Motor neuron (in vitro differentiated cells): ENCODE results near the gene FLYWCH1. TPM values are rescaled to one million over a fixed set of nuclear protein-coding genes. Genes with fewer than 3 reads are reported as not detected.
A peak's percentile ranks its signal among the peaks of the same experiment; 100 is the strongest.

ENCODE experiments used
- ATAC-seq, 8 experiments: fragments of 200-7000 bp; cut with Tn5 transposase; replicated peaks in 6 of 8; 2 replicates each; pipeline ENCODE4 v1.8.0; 2021; ENCODE audit warnings: mild to moderate bottlenecking in 8 of 8, moderate library complexity in 8 of 8
- H3K27ac ChIP-seq, 2 donors: fragments of 250-450 bp; sonication (Bioruptor Pico); 2 replicates each; pipeline ENCODE4 v1.9.0; 2021; ENCODE audit warnings: antibody characterized with exemption in 2 of 2, mild to moderate bottlenecking in 2 of 2, moderate library complexity in 1 of 2
- H3K4me1 ChIP-seq, 2 donors: fragments of 250-450 bp; sonication (Bioruptor Pico); replicated peaks in 1 of 2; 2 replicates each; pipeline ENCODE4 v1.6.1; 2021; ENCODE audit warnings: antibody characterized with exemption in 2 of 2, mild to moderate bottlenecking in 2 of 2, moderate library complexity in 1 of 2
- H3K4me3 ChIP-seq, 5 donors: fragments of 250-450 bp; sonication (Bioruptor Pico); 2 replicates each; pipeline ENCODE4 v1.9.0; 2021; ENCODE audit warnings: antibody characterized with exemption in 5 of 5, mild to moderate bottlenecking in 5 of 5, moderate library complexity in 4 of 5
- WGBS, 10 experiments: fragments of 450-650 bp; shearing (Covaris generic); methylation state at CpG; one replicate each; pipeline ENCODE4 v1.0.0; 2022; 5-methylcytosine and 5-hydroxymethylcytosine counted together
- in situ Hi-C, 9 experiments: fragments of 400-800 bp; cut with MboI; loops; one replicate each; pipeline ENCODE4 v1.15.0; 2021; ENCODE audit warnings: low sequenced_read_pairs in 9 of 9, low pct_unique_long_range_greater_than_20kb in 2 of 9; ENCODE audit not compliant: unreplicated experiment in 9 of 9
- total RNA-seq, 8 experiments: library from RNA; unstranded; fragments of 300-600 nt; gene quantifications; 2 replicates each; pipeline versions ENCODE4 v1.2.3 to v1.2.4, GENCODE V29; 2022

The FLYWCH1 gene
- total RNA-seq: 10 to 100 TPM; 15.0 to 55.9 (median 23.0) TPM

GRCh38 chr16:2911638-2912329 is at the start of gene FLYWCH1:
Gene FLYWCH1 (plus strand): TSS chr16:2911931. CDS start chr16:2929686, 17,755 bp downstream.
- in situ Hi-C loops: no loop called here
- peak; percentile 65 to 94 (median 90) for ATAC-seq
- Histone ChIP-seq H3K27ac (peak within 1 kb of the TSS; percentile 50 to 51), H3K4me3 (peak within 1 kb of the TSS; percentile 47 to 98 (median 73)), H3K4me1 (peaks cover 5 to 7% of the 10 kb centered on the region in 2 donors)
- 0% methylated on average over 3 to 7 of the region's 85 CpGs; no CpG with 5 or more reads in 8 of the 10 experiments for WGBS, 10 experiments

- ATAC-seq: no peak
- no peak overlapping the region for H3K4me3 ChIP-seq
- H3K27ac ChIP-seq: no peak overlapping the region
- WGBS, 10 experiments: 0 to 67% (median 30%) methylated on average over 1 to 4 of the region's 4 CpGs; no CpG with 5 or more reads in 1 of the 10 experiments
- H3K4me1 ChIP-seq: peaks cover 0 to 4% of the 10 kb centered on the region in 2 donors
- in situ Hi-C loops: no loop called here
These were observed 46.1 kb upstream of the FLYWCH1 start for GRCh38 chr16:2865651-2866050.

GRCh38 chr16:2866431-2866830 is 45.3 kb upstream of the FLYWCH1 start:
- Histone ChIP-seq H3K4me3 (no peak overlapping the region), H3K27ac (no peak overlapping the region), H3K4me1 (peaks cover 0 to 4% of the 10 kb centered on the region in 2 donors)
- WGBS, 10 experiments: 43 to 100% (median 100%) methylated on average over 1 of the region's 4 CpGs; no CpG with 5 or more reads in 2 of the 10 experiments
- ATAC-seq: no peak
- in situ Hi-C loops: no loop called here

- peak overlapping the region; percentile 59 to 87 (median 69) for H3K4me3 ChIP-seq
- H3K27ac ChIP-seq: peak overlapping the region; percentile 88 to 97
- no peak for ATAC-seq
- in situ Hi-C loops: no loop called here
- peaks cover 0 to 4% of the 10 kb centered on the region in 2 donors for H3K4me1 ChIP-seq
- WGBS, 10 experiments: 0 to 89% (median 77%) methylated on average over 1 to 7 of the region's 8 CpGs; no CpG with 5 or more reads in 2 of the 10 experiments
These were observed 44.1 kb upstream of the FLYWCH1 start for GRCh38 chr16:2867661-2867986.

- Histone ChIP-seq H3K4me3 (peak overlapping the region; percentile 59 to 87 (median 69)), H3K27ac (peak overlapping the region; percentile 88 to 97), H3K4me1 (peaks cover 0 to 4% of the 10 kb centered on the region in 2 donors)
- ATAC-seq: peak; percentile 95 to 98 (median 96)
- WGBS, 10 experiments: 0 to 10% (median 4%) methylated on average over 4 to 21 of the region's 45 CpGs; no CpG with 5 or more reads in 3 of the 10 experiments
- in situ Hi-C loops: no loop called here
These were observed 43.5 kb upstream of the FLYWCH1 start for GRCh38 chr16:2867987-2868789.

GRCh38 chr16:2871926-2872325 is 39.8 kb upstream of the FLYWCH1 start:
- in situ Hi-C loops: no loop called here
- no peak overlapping the region for H3K4me3 ChIP-seq
- H3K27ac ChIP-seq: no peak overlapping the region
- peaks cover 0 to 4% of the 10 kb centered on the region in 2 donors for H3K4me1 ChIP-seq
- 20 to 100% (median 76%) methylated on average over 1 to 6 of the region's 6 CpGs; no CpG with 5 or more reads in 3 of the 10 experiments for WGBS, 10 experiments
- ATAC-seq: no peak

- ATAC-seq: peak in 7 of 8 experiments; percentile 5 to 36 (median 15)
- 32 to 90% (median 58%) methylated on average over 2 to 14 of the region's 21 CpGs for WGBS, 10 experiments
- H3K27ac ChIP-seq: no peak overlapping the region
- no peaks in the 10 kb centered on the region for H3K4me1 ChIP-seq
- in situ Hi-C loops: no loop called here
- no peak overlapping the region for H3K4me3 ChIP-seq
These were observed 37.5 kb upstream of the FLYWCH1 start for GRCh38 chr16:2874032-2874911.

- no peaks in the 10 kb centered on the region for H3K4me1 ChIP-seq
- in situ Hi-C loops: no loop called here
- no peak overlapping the region for H3K4me3 ChIP-seq
- ATAC-seq: peak; percentile 96 to 99 (median 97)
- WGBS, 10 experiments: 0 to 23% (median 6%) methylated on average over 3 to 19 of the region's 25 CpGs; no CpG with 5 or more reads in 2 of the 10 experiments
- H3K27ac ChIP-seq: no peak overlapping the region
These were observed 36.8 kb upstream of the FLYWCH1 start for GRCh38 chr16:2874912-2875362.

GRCh38 chr16:2879854-2880508 is 31.8 kb upstream of the FLYWCH1 start:
- 31 to 100% (median 76%) methylated on average over 1 to 5 of the region's 6 CpGs; no CpG with 5 or more reads in 3 of the 10 experiments for WGBS, 10 experiments
- no peak for ATAC-seq
- in situ Hi-C loops: no loop called here
- no peak overlapping the region for H3K4me3 ChIP-seq
- H3K4me1 ChIP-seq: peaks cover 2 to 4% of the 10 kb centered on the region in 2 donors
- H3K27ac ChIP-seq: no peak overlapping the region

- ATAC-seq: peak; percentile 9 to 23 (median 12)
- peaks cover 2 to 4% of the 10 kb centered on the region in 2 donors for H3K4me1 ChIP-seq
- H3K4me3 ChIP-seq: peak overlapping the region; percentile 57 to 96 (median 87)
- 0 to 50% (median 22%) methylated on average over 1 to 16 of the region's 52 CpGs; no CpG with 5 or more reads in 2 of the 10 experiments for WGBS, 10 experiments
- peak overlapping the region; percentile 81 to 91 for H3K27ac ChIP-seq
- in situ Hi-C loops: no loop called here
These were observed 29.7 kb upstream of the FLYWCH1 start for GRCh38 chr16:2881783-2882649.

GRCh38 chr16:2882650-2883457 is 28.9 kb upstream of the FLYWCH1 start, which contains the start of gene FLYWCH2:
Gene FLYWCH2 (plus strand): TSS chr16:2883215. CDS start chr16:2896450, 13,235 bp downstream.
- Histone ChIP-seq H3K27ac (peak within 1 kb of the TSS; percentile 91 to 96), H3K4me3 (peak within 1 kb of the TSS; percentile 57 to 96 (median 87)), H3K4me1 (peaks cover 2 to 4% of the 10 kb centered on the region in 2 donors)
- in situ Hi-C loops: no loop called here
- 0 to 3% methylated on average over 4 to 6 of the region's 73 CpGs; no CpG with 5 or more reads in 8 of the 10 experiments for WGBS, 10 experiments
- peak; percentile 88 to 94 (median 93) for ATAC-seq
